OCI-LY7 (cell line): ENCODE data around the gene PLXNA4.

Source experiments
- CTCF ChIP-seq: fragments of 200-600 bp; sonication (generic); conservative IDR thresholded peaks from 2 replicates; pipeline ENCODE4 v1.5.1; 2014; ENCODE audit warnings: mild to moderate bottlenecking, antibody characterized with exemption, low read length, moderate library complexity, mixed read lengths
- EZH2phosphoT487 ChIP-seq: fragments of 200-600 bp; sonication (generic); IDR thresholded peaks from 2 replicates; pipeline ENCODE4 v1.6.1; 2018; ENCODE audit warnings: low read depth, borderline replicate concordance, mild to moderate bottlenecking, mixed run types, antibody characterized with exemption, low read length, moderate library complexity, mixed read lengths

DNA sequence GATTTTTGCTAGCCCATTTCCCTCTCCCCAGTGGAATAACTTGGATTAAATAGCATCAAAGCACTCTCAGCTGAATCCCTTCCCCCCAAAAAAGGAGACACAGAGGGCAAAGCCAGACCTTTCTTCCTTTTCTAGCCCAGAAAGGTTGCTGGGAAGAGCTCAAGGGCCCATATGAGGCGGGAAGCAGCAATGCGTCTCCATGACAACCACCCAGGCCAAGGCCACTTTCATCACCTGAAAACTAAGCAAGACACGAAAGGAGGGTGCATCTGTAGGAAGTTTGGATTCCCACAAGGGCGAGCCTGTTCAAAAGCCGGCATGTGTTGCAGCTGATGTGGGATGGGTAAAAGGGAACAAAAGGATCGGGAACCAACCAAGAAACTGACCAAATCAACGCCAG is 229.1 kb downstream of the PLXNA4 start:
- TF ChIP-seq CTCF (no peak), EZH2phosphoT487 (no peak)
